ENCODE measurements around the gene KLK4. TPM values are rescaled to one million over a fixed set of nuclear protein-coding genes. Genes with fewer than 3 reads are reported as not detected.
A peak's percentile ranks its signal among the peaks of the same experiment; 100 is the strongest.

The KLK4 gene
- total RNA-seq: not detected in 2 replicates

- DNase-seq (ENCODE audit: low read depth, low spot score): no peak
Measured at GRCh38 chr19:50911206-50912101, at the start of gene KLK4. KLK4 (minus strand) TSS chr19:50911395; CDS start chr19:50910738, 657 bp downstream.

GRCh38 chr19:50959731-50960500 lies 48.7 kb upstream of the KLK4 start:
- no peak for DNase-seq (ENCODE audit: low read depth, low spot score)

- no peak for DNase-seq (ENCODE audit: low read depth, low spot score)
Measured at GRCh38 chr19:50957587-50957986, 46.4 kb upstream of the KLK4 start.

- no peak for DNase-seq (ENCODE audit: low read depth, low spot score)
Measured at GRCh38 chr19:50952910-50953309, 41.7 kb upstream of the KLK4 start, which contains the start of gene KLK5. KLK5 (minus strand) TSS chr19:50953038; CDS start chr19:50952657, 381 bp downstream.

- no peak for DNase-seq (ENCODE audit: low read depth, low spot score)
Measured at GRCh38 chr19:50949861-50950260, 38.7 kb upstream of the KLK4 start.

- no peak for DNase-seq (ENCODE audit: low read depth, low spot score)
Measured at GRCh38 chr19:50947123-50947522, 35.9 kb upstream of the KLK4 start.

- no peak for DNase-seq (ENCODE audit: low read depth, low spot score)
Measured at GRCh38 chr19:50944795-50945194, 33.6 kb upstream of the KLK4 start.

- no peak for DNase-seq (ENCODE audit: low read depth, low spot score)
Measured at GRCh38 chr19:50943074-50943828, 32.1 kb upstream of the KLK4 start.

GRCh38 chr19:50939596-50939995 lies 28.4 kb upstream of the KLK4 start:
- DNase-seq (ENCODE audit: low read depth, low spot score): no peak

- no peak for DNase-seq (ENCODE audit: low read depth, low spot score)
Measured at GRCh38 chr19:50933640-50934039, 22.4 kb upstream of the KLK4 start.

GRCh38 chr19:50932690-50933083 lies 21.5 kb upstream of the KLK4 start:
- DNase-seq (ENCODE audit: low read depth, low spot score): no peak

- DNase-seq (ENCODE audit: low read depth, low spot score): no peak
Measured at GRCh38 chr19:50932018-50932689, 21.0 kb upstream of the KLK4 start.

- no peak for DNase-seq (ENCODE audit: low read depth, low spot score)
Measured at GRCh38 chr19:50931023-50931422, 19.8 kb upstream of the KLK4 start.

- DNase-seq (ENCODE audit: low read depth, low spot score): no peak
Measured at GRCh38 chr19:50928831-50929230, 17.6 kb upstream of the KLK4 start.

GRCh38 chr19:50926144-50926543 lies 14.9 kb upstream of the KLK4 start:
- no peak for DNase-seq (ENCODE audit: low read depth, low spot score)

GRCh38 chr19:50925734-50926133 lies 14.5 kb upstream of the KLK4 start:
- no peak for DNase-seq (ENCODE audit: low read depth, low spot score)

GRCh38 chr19:50924586-50924985 lies 13.4 kb upstream of the KLK4 start:
- no peak for DNase-seq (ENCODE audit: low read depth, low spot score)

GRCh38 chr19:50922317-50922853 lies 11.2 kb upstream of the KLK4 start:
- DNase-seq (ENCODE audit: low read depth, low spot score): peak; percentile 35

GRCh38 chr19:50921426-50922316 lies 10.5 kb upstream of the KLK4 start:
- DNase-seq (ENCODE audit: low read depth, low spot score): no peak

GRCh38 chr19:50916069-50916468 lies 4.9 kb upstream of the KLK4 start:
- no peak for DNase-seq (ENCODE audit: low read depth, low spot score)

All from pulmonary artery endothelial cell (primary cell).